Measurements from ENCODE around the gene SCG3. TPM values are rescaled to one million over a fixed set of nuclear protein-coding genes. Genes with fewer than 3 reads are reported as not detected.

Gene SCG3
- polyA plus RNA-seq, 6 donors from 2014 or later = not detected

- Mint-ChIP-seq H3K4me3 (no peak overlapping the region), H3K27ac (no peak overlapping the region), H3K9me3 (no peaks in the 10 kb centered on the region), H3K27me3 (peaks cover 0 to 10% (median under 1%) of the 10 kb centered on the region in 3 donors), H3K36me3 (no peaks in the 10 kb centered on the region), H3K4me1 (peaks cover 4 to 13% (median 7%) of the 10 kb centered on the region in 3 donors)
- ATAC-seq (ENCODE audit: low read depth in 2 of 2) (no peak), DNase-seq (no peak)
These were observed 15.3 kb downstream of the SCG3 start for GRCh38 chr15:51696566-51696965.

GRCh38 chr15:51697163-51697562, 15.9 kb downstream of the SCG3 start:
- H3K27ac Mint-ChIP-seq = no peak overlapping the region
- peaks cover 0 to 13% (median 0%) of the 10 kb centered on the region in 3 donors for H3K27me3 Mint-ChIP-seq
- H3K4me1 Mint-ChIP-seq = peaks cover 0 to 9% (median 2%) of the 10 kb centered on the region in 3 donors
- no peak overlapping the region for H3K4me3 Mint-ChIP-seq
- H3K9me3 Mint-ChIP-seq = no peaks in the 10 kb centered on the region
- ATAC-seq (ENCODE audit: low read depth in 2 of 2) = no peak
- no peaks in the 10 kb centered on the region for H3K36me3 Mint-ChIP-seq
- no peak for DNase-seq

GRCh38 chr15:51699373-51699772, 18.1 kb downstream of the SCG3 start:
- Mint-ChIP-seq H3K27ac (no peak overlapping the region), H3K36me3 (no peaks in the 10 kb centered on the region), H3K4me1 (no peaks in the 10 kb centered on the region), H3K27me3 (peaks cover 0 to 8% (median 3%) of the 10 kb centered on the region in 3 donors), H3K4me3 (no peak overlapping the region), H3K9me3 (no peaks in the 10 kb centered on the region)
- ATAC-seq (ENCODE audit: low read depth in 2 of 2) (no peak), DNase-seq (no peak)

DNA sequence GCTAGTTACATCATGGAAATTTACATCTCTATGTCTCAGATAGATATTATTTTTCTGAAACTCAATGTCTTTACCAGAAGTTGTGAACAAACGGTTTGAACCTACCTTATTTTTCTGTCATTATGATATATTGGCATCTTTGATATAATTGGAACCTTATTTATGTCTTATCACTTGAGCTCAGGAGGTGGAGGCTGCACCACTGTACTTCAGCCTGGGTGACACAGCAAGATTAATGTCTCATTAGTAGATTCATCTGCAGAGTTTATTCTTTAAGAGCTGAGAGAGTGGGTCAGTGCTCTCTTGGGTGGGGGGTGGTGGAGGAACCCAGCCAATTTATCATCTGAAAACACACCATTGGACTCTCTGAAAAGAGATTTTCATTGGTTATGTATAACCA, 21.4 kb downstream of the SCG3 start:
- Mint-ChIP-seq H3K4me3 (no peak overlapping the region), H3K4me1 (no peaks in the 10 kb centered on the region), H3K9me3 (no peaks in the 10 kb centered on the region), H3K27ac (no peak overlapping the region), H3K27me3 (peaks cover 0 to 8% (median 5%) of the 10 kb centered on the region in 3 donors), H3K36me3 (peaks cover 0 to 6% of the 10 kb centered on the region in 2 donors)
- ATAC-seq (ENCODE audit: low read depth in 2 of 2) (no peak), DNase-seq (no peak)

DNA sequence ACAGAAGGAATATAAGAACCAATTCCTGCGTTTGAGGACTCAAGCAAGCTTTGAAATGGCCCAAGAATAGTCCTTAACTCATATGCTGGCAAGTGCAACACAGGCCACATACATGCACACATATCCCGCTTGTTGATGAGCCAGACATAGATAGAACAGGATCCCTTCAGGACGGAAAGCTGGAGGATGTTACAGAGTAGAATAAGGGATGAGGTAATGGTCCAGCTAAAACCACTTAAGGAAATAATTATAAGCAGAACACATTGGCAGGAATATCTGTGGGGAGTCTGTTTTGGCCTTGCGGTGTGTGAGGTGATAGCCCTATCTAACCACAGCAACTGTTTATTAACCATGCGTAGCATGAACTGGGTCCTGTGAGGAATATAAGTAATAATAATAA, 25.0 kb downstream of the SCG3 start:
- peaks cover 0 to 8% of the 10 kb centered on the region in 2 donors for H3K36me3 Mint-ChIP-seq
- no peak for ATAC-seq (ENCODE audit: low read depth in 2 of 2)

DNA sequence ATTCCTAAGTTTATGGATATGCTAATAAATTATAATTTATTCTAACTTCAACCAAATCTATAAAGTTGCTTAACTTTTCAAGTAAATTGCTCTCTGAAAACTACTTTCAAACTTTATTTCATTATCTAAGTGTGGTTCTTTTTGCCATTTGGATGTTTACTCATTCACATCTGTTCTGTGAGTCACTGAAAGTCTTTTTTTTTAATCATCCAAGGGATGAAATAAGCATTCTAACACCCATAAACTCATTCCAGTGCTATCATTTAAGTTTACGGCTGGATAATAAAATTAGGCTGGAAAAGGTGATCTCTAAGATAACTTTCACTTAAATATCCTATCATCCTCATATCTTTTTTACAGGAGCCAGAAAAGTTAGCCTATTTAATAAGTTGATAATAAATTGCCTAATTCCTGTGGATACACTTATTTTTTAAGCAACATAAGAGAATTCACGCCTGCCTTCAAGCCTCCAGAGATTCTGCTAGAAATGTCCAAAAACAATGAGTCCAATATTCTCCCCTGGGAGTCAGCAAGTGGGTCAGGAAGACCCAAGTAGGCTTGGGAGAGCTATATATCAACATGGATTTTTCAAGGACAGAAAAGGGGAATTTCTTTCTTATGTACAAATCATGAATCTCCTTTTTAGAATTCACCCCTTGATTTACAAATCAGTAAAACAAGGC, 25.8 kb downstream of the SCG3 start:
- Mint-ChIP-seq H3K27me3 (peaks cover 0 to 5% (median 0%) of the 10 kb centered on the region in 3 donors), H3K9me3 (no peaks in the 10 kb centered on the region), H3K27ac (no peak overlapping the region), H3K4me1 (no peaks in the 10 kb centered on the region), H3K36me3 (peaks cover 0 to 8% of the 10 kb centered on the region in 2 donors), H3K4me3 (no peak overlapping the region)
- ATAC-seq (ENCODE audit: low read depth in 2 of 2) (no peak), DNase-seq (no peak)

More for the DNA sequence above, 25.0 kb downstream of the SCG3 start:
- Mint-ChIP-seq H3K4me1 (no peaks in the 10 kb centered on the region), H3K9me3 (no peaks in the 10 kb centered on the region), H3K4me3 (no peak overlapping the region), H3K27me3 (peaks cover 0 to 5% (median 4%) of the 10 kb centered on the region in 3 donors), H3K27ac (no peak overlapping the region)
- no peak for DNase-seq

GRCh38 chr15:51708013-51708412, 26.7 kb downstream of the SCG3 start:
- no peak overlapping the region for H3K4me3 Mint-ChIP-seq
- no peaks in the 10 kb centered on the region for H3K9me3 Mint-ChIP-seq
- H3K4me1 Mint-ChIP-seq = no peaks in the 10 kb centered on the region
- DNase-seq (no peak), ATAC-seq (ENCODE audit: low read depth in 2 of 2) (no peak)
- peaks cover 0 to 5% (median 0%) of the 10 kb centered on the region in 3 donors for H3K27me3 Mint-ChIP-seq
- no peak overlapping the region for H3K27ac Mint-ChIP-seq
- H3K36me3 Mint-ChIP-seq = peaks cover 0 to 8% of the 10 kb centered on the region in 2 donors

GRCh38 chr15:51709031-51709430, 27.7 kb downstream of the SCG3 start:
- Mint-ChIP-seq H3K9me3 (no peaks in the 10 kb centered on the region), H3K4me3 (no peak overlapping the region), H3K36me3 (peaks cover 0 to 8% of the 10 kb centered on the region in 2 donors), H3K4me1 (no peaks in the 10 kb centered on the region), H3K27me3 (peaks cover 0 to 5% (median 0%) of the 10 kb centered on the region in 3 donors), H3K27ac (no peak overlapping the region)
- ATAC-seq (ENCODE audit: low read depth in 2 of 2) (no peak), DNase-seq (no peak)

DNA sequence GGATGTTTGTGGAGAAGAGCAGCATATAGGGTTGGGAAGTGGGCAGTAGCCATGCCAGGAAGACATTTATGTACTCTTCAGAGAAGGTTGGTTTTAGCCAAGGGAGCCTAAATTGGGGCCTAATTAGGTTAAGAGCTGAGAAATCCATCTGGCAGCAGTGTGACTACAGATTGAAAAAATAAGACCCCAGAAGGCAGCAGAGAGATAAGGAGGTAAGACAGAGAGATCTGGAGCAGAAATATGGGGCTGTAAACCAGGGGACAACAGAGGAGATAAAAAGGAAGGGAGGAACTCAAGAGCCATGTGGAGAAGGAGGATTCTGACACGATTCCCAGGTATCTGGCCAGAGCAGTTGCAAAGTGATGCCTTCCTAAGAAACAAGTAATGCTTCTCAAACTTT, 32.9 kb downstream of the SCG3 start:
- no peak for ATAC-seq (ENCODE audit: low read depth in 2 of 2)
- Mint-ChIP-seq H3K27me3 (no peaks in the 10 kb centered on the region), H3K36me3 (no peaks in the 10 kb centered on the region), H3K27ac (peak overlapping the region in 3 of 6 donors; percentile 21 to 56 (median 54)), H3K9me3 (no peaks in the 10 kb centered on the region), H3K4me3 (no peak overlapping the region), H3K4me1 (peaks cover 0 to 13% (median 0%) of the 10 kb centered on the region in 3 donors)
- DNase-seq = no peak

DNA sequence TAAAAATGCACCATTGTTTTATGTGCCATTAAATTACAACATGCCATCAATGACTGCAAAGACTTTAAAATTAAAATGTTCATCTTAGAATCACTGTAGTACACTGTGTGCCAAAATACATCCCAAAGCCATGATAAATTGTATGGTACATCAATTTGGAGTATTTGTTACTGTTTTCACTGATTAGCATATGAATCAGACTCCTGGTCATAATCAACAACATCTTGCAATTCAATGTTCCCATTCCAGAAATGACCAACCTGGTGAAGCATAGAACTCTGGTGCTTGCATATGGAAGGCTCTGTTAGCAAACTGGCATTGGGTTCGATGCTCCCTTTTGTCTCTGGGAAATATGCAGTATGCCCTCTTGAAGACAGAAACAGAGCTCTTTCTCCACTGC, 33.6 kb downstream of the SCG3 start:
- H3K9me3 Mint-ChIP-seq = no peaks in the 10 kb centered on the region
- H3K27ac Mint-ChIP-seq = no peak overlapping the region
- no peak for DNase-seq
- no peaks in the 10 kb centered on the region for H3K36me3 Mint-ChIP-seq
- no peak for ATAC-seq (ENCODE audit: low read depth in 2 of 2)
- no peaks in the 10 kb centered on the region for H3K27me3 Mint-ChIP-seq
- no peak overlapping the region for H3K4me3 Mint-ChIP-seq
- H3K4me1 Mint-ChIP-seq = peaks cover 0 to 14% (median 0%) of the 10 kb centered on the region in 3 donors

GRCh38 chr15:51718219-51718618, 36.9 kb downstream of the SCG3 start:
- Mint-ChIP-seq H3K4me1 (peaks cover 6 to 17% (median 7%) of the 10 kb centered on the region in 3 donors), H3K36me3 (peaks cover 13 to 19% of the 10 kb centered on the region in 2 donors), H3K27me3 (no peaks in the 10 kb centered on the region), H3K9me3 (peaks cover 0 to 1% (median 0%) of the 10 kb centered on the region in 7 donors), H3K27ac (peak overlapping the region in 3 of 6 donors; percentile 0 to 89 (median 75)), H3K4me3 (no peak overlapping the region)
- ATAC-seq (ENCODE audit: low read depth in 2 of 2) (no peak), DNase-seq (no peak)

DNA sequence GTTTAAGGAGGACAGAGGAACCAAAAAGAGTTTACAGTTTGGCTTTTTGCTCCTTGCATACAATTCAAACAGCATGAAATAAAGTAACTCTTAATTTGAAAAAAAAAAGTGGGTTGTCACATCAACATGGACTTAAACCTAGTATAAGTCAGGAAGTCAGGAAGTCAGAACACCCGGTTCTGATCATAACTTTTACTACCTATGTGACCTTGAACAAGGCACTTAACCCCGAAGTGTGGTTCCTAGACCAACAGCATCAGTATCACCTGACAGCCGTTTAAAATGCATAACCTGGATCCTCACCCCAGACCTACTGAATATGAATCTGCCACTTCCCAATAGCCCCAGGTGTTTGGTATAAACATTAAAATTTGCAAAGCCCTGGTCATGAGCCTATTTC, 37.4 kb downstream of the SCG3 start:
- no peak for DNase-seq
- Mint-ChIP-seq H3K4me1 (peaks cover 6 to 21% (median 7%) of the 10 kb centered on the region in 3 donors), H3K4me3 (no peak overlapping the region), H3K9me3 (peaks cover 0 to 1% (median 0%) of the 10 kb centered on the region in 7 donors), H3K36me3 (peaks cover 13 to 19% of the 10 kb centered on the region in 2 donors), H3K27ac (peak overlapping the region in 1 of 6 donors; percentile 77), H3K27me3 (no peaks in the 10 kb centered on the region)
- no peak for ATAC-seq (ENCODE audit: low read depth in 2 of 2)

DNA sequence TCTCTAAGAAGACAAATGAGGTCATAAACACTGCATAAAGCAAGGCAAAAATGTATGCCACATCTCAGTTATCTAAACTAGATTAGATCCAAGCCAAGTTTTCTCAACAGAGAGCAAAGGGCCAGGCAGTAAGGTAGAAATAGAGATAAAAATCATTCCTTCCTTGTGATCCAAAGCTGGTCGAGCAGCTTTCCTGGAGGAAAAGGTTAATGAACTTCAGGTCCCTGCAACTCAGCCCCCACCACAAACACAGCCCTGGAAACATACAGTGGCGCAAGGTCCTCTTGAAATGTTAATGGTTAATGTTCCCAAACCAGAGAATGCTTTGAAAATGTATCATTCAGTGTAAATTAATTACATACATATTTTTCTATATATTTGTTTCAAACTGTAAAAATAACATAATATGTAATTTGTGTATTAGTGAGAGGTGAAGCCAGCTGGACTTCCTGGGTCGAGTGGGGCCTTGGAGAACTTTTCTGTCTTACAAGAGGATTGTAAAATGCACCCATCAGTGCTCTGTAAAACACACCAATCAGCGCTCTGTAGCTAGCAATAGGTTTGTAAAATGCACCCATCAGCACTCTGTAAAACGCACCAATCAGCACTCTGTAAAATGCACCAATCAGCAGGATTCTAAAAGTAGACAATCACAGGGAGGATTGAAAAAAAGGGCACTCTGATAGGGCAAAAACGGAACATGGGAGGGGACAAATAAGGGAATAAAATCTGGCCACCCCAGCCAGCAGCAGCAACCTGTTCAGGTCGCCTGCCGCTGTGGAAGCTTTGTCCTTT, 39.1 kb downstream of the SCG3 start:
- Mint-ChIP-seq H3K36me3 (peaks cover 13 to 19% of the 10 kb centered on the region in 2 donors), H3K4me3 (no peak overlapping the region), H3K4me1 (peaks cover 8 to 34% (median 19%) of the 10 kb centered on the region in 3 donors), H3K27me3 (no peaks in the 10 kb centered on the region), H3K9me3 (peaks cover 0 to 1% (median 0%) of the 10 kb centered on the region in 7 donors), H3K27ac (peak overlapping the region in 4 of 6 donors; percentile 30 to 63 (median 58))
- no peak for DNase-seq
- no peak for ATAC-seq (ENCODE audit: low read depth in 2 of 2)

All from naive B cell (primary cell).